HuH-7 (cell line): Measurements from ENCODE around the gene DMD.
A peak's percentile ranks its signal among the peaks of the same experiment; 100 is the strongest.
"Not testable (repeated sequence)": the region's sequence is repeated elsewhere in the genome, so short reads cannot be mapped to it uniquely, and the experiment has no call there.

Experiments used
- DNase-seq: peaks from one replicate; pipeline ENCODE4 v3.0.0; 2011; ENCODE audit warnings: low spot score

The DMD gene

DNA sequence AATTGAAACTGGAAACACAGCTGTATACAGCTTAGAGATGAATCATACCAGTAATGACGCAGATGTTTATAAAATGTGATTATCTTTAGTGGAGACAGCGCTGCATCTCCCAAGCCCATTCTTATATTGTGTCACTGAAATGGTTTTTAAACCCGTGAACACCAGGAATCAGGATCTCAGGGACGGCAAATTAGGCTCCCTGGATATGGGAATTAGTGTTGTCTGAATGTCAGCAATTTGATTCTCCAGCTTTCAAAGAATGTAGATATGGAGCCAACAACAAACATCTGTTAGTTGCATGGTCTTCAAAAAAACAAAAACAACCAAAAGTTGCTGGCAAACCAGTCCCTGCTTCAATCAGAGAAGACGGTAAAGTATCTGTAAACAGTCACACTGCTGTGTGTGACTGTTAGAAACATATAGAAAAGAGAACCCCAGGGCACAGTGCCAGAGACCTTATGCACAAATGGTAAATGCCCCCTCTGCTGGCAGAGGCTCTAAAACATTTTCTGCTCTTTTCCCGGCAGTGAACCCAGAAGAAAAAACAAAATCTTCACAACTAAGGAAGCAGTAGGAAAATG lies 1787.7 kb downstream of the DMD start:
- peak; percentile 6 for DNase-seq

DNA sequence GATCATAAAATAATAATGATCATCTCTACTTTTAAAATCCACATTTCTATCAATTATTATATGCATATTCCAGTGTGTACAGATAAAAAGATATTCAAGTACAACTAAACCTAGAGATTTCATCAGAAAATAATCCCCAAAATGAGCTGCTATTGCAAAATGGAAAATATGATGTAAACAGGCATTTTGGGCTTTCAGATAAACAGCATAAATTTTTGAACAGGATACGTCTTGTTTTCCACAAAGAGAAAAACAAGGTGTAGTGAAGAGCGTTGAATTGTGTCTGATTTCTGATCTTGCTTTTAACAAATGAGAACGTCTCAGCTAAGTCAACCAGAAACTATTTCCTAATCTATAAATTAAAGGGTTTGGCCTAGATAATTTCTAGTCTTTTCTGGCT lies 1789.9 kb downstream of the DMD start:
- DNase-seq, result no peak

DNA sequence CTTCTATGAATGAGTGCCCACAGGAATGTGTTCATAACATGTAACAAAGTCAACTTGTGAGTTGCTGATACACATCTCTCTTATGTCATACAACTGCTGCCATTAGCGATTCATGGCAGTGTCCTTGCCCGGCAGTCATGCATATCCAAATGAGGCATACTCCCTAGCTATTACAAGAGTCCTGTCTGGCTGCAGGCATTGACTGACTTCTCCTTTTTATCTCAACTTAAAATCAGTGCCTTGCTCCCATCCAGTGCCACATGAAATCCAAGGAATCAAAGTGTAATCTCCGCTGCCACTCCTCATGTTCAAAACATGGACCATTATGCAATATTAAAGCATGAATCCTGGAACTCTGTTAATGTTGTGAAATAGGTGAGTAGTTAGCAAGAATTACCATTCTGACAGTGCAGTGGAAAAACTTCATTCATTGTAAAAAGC lies 1790.6 kb downstream of the DMD start:
- DNase-seq, result no peak

DNA sequence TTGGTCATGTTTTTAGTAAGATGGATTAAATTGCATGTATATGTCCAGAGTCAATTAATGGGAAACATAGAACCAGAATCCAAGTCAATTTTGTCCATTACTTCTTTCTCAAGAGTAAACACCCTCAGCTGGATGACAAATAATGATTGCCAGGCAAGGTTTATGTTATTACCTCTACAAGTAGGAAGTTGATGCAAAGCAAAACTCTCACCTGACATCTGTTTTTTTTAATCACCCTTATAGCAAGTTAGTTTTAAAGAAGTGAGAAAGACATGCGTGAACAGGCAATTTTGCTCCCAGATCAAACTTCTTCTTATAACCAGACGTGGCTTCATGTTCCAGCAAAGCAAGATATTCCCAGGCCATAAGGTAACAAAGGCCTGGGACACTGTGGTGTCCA lies 1791.0 kb downstream of the DMD start:
- no peak for DNase-seq

DNA sequence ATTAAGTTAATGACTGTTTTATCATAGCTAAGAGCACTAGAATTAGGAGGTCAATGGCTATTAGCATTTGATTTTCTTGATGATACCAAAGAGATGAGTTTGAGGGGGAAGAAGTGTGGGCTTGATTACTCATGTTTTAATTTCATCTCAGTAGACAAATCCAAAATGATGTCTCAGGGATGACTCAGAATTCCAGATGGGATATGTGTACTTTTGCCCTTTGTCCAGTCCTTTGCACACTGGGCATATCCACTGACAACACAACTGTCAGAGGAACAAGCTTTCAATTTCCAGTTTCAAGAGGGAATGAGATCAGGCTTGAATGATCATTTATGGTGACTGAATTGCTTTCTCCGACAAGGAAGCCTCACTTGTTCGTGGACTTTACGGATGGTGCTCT lies 1814.2 kb downstream of the DMD start:
- DNase-seq, result no peak

DNA sequence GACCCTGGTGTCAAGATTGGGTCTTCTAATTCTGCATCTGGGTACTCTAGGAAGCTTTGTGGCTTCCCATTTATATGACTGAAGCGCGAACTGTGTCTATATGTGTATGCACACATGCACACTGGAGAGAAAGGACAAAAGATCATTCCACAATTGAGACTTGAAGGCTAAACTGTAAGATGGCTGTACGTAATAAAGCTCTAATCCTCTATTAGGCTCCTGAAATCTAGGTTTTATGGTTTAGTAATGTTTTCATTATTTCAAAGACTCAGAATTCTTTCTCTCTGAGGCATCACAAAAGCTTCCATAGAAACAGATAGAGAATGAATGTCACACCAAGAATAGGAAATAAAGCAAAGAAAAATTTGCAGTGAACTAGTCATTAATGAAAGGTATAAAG lies 1818.8 kb downstream of the DMD start:
- DNase-seq, result no peak

DNA sequence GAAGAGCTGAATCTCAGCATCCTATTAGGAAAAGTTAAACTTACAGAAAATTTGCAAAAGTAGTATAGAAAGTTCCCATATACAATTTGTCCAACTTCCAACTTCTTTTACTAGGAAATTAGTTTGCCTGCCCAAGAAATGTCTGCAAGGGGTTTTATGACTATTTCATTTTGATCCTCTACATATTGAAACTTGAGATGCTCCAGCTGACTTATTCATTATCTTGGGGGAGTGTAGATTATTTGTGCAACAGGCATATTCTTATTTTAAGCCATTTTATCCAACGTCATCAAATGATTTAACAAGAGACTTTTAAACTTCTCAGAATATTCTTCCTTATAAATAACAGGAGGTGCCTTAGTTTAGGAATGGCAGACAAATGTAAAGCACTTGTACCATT lies 1822.4 kb downstream of the DMD start:
- DNase-seq, result no peak

DNA sequence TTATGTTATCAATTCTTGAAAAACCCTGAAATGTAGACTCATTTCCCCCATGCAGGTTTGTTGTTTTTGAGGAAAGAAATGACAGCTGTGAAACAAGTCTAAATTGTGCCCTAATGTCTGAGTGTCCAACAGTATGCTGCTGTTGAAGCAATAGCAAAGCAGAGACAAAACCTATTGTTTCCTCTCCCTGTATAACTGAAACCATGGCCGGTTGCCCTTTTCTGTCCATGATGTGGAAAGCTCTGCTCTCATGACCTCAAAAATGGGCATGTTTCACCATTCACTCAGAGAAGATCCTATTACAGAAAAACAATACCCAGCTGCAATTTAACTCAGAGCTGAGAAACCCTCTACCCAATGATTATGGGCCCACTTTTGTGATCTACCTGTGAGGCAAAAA lies 1826.9 kb downstream of the DMD start:
- no peak for DNase-seq

DNA sequence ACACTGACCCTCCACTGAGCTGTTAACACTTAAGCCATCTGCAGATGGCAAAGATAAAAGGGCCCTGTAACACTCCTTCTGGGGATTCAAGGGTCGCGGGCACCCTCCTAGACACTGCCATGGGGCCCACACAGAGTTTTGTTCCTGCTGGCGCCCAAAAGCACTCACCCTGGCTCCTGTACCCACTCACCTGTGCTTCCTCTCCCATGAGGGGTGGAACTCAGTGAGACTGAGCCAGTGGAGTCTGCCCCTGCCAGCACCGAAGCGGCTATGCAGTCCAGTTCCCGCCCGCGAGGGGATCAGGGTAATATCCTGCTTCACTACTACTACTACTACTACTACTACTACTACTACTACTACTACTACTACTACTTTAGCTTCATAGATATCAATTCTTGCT lies 1827.4 kb downstream of the DMD start:
- no peak for DNase-seq

DNA sequence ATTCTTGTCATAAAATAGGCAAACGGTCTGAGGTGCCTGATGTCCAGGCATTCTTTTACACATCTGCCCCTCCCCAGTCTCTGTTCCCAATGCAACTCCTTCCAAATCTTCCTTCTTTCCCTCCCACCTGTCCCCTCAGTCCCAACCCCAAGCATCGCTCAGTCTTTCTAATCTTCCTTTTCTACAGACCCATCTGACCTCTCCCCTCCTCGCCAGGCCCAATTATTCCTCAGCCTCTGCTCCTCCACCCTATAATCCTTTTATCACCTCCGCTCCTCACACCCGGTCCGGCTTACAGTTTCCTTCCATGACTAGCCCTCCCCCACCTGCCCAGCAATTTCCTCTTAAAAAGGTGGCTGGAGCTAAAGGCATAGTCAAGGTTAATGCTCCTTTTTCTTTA lies 1832.4 kb downstream of the DMD start:
- DNase-seq, result not testable (repeated sequence)

DNA sequence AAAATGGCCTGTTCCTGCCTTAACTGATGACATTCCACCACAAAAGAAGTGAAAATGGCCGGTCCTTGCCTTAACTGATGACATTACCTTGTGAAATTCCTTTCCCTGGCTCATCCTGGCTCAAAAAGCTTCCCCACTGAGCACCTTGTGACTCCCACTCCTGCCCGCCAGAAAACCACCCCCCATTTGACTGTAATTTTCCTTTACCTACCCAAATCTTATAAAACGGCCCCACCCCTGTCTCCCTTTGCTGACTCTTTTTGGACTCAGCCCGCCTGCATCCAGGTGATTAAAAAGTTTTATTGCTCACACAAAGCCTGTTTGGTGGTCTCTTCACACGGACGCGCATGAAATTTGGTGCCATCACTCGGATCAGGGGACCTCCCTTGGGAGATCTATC lies 1833.5 kb downstream of the DMD start:
- not testable (repeated sequence) for DNase-seq

DNA sequence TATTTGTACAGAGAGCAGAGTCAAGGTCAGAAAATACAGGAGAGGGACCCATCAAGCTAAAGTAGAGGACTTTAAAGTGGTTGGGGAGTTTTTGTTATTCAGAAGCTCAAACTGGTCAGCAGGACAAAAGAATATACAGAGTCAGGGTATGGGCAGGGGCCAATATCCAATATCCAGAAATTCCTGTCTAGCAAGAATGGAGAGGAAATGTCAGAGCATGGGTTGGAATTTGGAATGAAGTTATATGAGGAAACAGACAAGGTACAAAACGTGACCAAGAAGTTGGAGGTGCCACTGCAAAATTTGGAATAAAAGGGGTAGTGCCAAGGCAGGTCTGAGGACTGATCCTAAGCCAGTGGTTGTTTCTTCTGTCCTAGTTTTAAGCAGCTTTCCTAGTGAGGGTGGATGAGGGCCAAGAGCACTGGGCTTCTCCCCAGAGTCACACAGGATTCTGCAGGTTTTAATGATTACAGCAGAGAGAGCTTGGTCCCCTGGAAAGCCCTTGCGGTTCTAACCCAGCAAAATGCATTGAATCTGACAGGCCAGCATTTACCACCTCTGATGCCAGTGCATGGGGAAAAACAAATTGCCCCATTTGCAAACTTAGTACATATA lies 1834.8 kb downstream of the DMD start:
- DNase-seq, result no peak

DNA sequence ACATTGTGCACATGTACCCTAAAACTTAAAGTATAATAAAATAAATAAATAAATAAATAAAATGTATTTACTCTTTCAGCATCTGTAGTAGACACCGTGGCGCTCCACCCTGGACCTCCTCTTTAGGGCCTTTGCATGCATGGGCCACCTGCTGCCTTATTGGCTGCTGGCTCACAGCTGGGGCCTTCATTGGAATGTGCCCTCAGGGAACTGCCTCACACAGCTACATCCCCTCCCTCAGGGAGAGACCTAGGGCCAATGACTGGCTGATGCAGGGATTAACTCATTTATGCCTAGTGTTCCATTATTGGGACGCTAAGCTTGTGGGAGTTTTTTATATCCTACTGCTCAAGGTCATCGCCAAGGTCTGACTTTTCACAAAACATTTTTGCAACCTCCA lies 1836.6 kb downstream of the DMD start:
- no peak for DNase-seq

DNA sequence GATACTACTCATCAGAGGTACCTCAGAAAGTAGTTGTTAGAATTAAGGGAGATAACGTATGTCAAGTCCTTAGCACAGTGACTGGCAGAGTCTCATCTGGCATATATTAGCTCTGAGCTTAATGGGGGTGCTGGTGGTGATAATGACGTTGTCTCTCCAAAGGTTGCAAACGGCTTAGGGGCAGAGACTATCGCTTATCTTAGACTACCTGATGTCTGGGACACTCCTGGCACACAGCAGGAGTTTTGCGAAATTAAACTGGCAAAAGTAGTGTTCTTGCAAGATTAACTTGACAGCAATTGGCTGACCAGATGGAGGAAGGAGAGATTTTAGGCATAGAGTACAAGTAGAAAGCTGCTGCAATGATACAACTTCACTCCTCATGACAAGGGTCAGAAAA lies 1839.4 kb downstream of the DMD start:
- DNase-seq, result no peak

DNA sequence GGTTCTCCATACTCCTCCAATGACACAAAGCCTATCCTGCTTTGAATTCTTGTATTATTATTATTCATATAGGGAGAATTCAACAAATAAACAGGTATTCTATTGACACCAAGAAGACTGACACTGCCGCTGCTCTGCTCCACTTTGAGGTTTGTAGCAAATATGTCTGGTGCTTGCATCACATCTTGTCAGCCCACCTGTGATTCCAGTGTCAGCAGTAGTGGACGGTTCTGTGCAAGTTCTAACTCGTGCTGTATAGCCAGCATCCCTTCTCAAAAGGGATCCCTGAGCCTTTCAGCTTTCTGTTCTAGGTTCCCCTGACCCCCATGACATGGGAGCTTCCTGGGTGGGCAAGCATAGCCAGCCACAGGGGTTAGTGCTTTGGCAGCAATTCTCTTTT lies 1843.5 kb downstream of the DMD start:
- no peak for DNase-seq

DNA sequence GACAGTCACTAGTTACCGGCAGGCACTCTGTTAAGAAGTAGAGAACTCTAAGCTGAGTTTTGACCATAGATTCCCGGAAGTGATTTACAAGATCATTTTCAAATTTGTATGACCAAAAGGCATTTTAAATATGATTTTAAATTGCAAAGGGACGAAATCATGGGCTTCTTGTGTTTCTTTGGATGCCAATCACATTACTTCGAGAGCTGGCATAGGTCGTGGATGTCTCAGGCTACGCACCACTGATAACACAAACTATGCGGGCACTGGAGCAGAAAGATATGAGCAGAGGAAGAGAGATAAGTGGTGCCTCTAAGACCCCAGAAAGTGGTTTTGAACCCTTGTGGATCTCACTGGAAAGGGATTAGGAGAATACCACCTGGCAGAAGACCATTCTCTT lies 1845.3 kb downstream of the DMD start:
- no peak for DNase-seq

DNA sequence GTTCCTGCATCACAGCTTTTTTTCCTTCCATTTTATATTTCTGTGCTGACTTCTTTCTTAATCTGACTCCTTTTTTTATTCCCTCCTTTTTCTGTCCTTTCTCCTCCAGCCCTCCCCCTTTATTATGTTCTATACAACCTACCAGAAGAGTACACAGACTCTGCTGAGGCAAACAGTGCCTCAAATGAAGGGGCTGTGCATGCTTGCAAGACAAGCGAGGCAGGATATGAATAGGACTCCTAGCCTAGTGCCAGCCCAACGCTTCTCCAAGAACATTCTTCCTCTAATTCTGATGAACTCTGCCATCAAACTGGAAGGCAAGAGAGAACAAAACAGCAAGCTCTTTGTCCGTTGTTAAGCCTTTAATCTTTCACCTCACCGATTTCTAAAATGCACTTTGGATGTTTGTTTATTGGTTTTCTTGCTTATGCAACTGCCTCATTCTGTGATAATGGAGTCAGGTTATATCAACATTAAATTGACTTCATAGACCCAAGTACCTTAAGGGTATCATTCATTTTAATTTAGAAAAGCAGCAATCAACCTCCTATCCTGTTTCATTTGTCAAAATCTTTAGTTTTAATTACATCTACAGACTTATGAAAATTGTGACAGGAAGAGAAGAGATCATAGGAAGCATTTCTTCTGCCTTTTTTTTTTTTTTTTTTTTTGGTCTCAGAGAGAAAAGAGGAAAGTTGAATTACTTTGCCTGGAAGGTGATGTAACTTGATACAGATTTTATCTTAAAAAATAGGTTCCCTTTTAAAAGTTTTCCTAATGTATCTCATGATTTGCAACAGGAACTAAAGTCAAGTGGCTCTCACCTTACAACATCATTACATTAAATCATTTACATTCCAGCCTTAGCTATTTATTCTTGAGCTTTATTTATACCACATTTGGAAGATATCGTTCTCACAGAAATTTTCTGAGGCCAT lies 1854.8 kb downstream of the DMD start:
- peak; percentile 8 for DNase-seq

DNA sequence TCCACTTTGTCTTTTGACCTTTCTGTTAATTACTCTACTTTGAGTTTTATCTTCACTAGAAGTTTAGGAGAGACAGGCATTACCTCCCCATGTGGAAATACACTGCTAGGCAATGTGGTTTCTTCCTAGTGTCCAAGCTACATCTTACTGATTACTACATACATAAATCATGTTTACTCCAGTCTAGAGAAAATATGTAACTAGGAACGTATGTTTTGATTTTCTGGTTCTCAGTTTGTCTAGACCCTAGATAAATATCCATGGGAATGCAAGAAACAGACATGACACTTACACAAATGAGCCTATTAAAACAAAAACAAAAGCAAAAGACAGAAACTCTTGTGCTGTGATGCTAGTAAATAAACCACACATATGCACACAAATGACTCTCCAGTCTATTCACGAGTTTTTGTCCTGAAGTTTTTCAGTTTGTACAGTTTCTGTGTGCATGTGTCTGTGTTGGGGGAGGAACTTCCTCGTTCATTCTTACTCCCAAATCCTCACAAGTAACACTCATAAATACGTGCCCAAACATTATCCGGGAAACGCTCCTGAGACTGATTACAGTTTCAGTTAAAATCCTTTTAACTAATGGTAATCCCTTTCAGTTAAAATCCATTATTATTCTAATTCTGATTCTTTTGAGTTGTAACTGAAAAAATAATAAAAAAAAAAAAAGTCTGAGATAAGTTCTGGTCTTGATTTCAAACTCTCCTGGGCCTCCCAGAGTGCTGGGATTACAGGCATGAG lies 1856.0 kb downstream of the DMD start:
- no peak for DNase-seq

DNA sequence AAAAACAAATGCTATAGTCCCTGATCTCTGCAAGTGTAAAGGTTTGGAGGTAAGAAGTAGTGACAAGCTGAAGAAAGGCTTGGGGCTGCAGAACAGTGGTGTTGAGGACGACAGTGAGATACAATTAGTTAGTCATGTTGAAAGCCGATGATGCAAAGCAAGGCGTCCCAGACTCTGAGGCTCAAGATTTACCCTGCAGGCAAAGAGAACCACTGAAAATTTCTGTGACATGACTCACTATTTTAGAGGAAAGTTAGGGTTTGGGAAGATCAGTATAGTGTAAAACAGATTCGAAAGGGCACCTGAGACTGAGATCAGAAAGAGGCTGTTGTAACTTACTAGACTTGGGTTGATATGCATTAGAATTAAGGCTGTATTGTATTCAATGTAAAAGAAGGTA lies 1858.3 kb downstream of the DMD start:
- DNase-seq, result no peak

DNA sequence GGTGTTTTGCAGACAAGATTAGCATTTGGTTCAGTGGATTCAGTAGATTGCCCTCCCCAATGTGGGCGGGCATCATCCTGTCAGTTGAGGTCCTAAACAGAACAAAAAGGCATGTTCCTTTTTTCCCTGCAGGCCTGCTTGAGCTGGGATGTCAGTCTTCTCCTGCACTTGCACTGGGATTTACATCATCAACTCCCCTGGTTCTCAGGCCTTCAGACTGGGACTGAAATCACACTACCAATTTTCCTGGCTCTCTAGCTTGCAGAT lies 1860.6 kb downstream of the DMD start:
- no peak for DNase-seq

DNA sequence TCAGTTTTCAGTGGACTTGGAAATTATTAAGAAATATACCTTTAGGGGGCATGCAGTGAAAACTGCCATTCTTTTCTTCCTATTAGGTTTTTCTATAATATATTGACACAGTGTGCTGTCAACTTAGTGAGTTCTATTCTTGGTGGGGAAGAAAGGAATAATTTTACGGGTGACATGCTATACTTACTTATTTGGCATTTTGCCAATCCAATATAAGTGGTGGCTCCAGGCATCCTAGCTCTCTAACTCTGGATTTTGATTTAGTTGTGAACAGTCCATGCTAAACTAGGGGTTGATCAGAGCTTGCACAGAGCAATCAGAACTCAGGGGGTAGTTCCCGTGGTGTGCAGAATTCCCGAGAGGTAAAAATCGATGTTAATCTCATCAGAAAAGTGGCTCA lies 1861.8 kb downstream of the DMD start:
- DNase-seq, result no peak

DNA sequence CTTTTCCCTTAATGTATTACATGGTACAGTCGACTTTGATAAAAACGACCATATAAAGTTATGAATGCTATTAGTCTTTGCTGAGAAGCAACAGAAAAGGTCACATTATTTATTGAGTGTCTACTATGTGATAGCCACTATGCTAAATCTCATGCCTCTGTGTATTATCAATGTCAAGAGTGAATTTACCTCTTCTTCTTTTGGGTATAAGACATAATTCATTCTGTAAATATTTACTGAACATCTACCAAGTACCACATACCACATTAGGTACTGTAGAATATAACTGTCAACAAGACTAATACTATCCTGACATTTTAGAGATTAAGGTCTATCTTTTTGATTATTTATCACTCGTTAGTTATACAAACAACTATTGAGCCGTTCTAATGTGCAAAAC lies 1870.8 kb downstream of the DMD start:
- DNase-seq, result no peak

DNA sequence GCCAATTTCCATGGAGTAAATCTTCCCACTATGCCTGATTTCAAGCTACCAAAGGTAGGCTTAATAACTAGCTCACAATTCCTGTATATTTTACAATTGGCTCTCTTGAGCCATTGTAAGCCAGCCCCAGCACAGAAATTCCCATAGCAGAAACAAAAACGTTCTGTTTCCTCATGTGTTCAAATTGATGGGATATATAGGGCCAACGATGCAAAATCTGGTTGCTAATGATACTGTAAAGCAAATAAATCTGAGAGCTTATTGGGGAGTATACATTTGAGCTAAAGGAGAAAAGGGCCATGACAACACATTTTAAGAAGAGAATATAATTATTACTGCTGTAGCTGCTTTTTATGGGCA lies 1872.4 kb downstream of the DMD start:
- no peak for DNase-seq
